Activated CD4-positive, CD25-positive, alpha-beta regulatory T cell treated with anti-CD3 and anti-CD28 coated beads, Interleukin-2, amount 50 U/mL, for 72 hours (primary cell): ENCODE results near the gene PADI1.
"Not testable (repeated sequence)": the region's sequence is repeated elsewhere in the genome, so short reads cannot be mapped to it uniquely, and the experiment has no call there.

ENCODE experiments used
- DNase-seq: peaks from one replicate; pipeline ENCODE4 v3.0.0; 2021

The PADI1 gene

DNA sequence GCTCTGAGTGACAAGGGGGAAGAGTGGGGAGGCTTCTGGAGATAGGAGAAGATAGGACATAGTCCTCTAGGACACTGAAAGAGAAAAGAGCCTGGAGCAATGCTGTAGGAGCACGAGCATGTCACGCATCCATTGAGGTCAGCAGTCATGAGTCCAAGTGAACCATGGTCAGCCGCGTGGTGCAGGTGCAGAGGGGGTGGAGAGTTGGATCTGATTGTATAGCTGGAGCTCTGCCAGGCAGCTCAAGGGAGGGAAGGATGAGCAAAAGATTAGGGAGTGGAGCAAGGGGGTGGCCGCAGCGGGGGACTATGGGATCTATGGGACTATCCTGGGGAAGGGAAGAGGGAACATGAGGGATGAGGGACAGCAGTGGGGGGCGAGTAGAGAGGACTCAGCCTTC is 14.0 kb downstream of the PADI1 start:
- DNase-seq = no peak

DNA sequence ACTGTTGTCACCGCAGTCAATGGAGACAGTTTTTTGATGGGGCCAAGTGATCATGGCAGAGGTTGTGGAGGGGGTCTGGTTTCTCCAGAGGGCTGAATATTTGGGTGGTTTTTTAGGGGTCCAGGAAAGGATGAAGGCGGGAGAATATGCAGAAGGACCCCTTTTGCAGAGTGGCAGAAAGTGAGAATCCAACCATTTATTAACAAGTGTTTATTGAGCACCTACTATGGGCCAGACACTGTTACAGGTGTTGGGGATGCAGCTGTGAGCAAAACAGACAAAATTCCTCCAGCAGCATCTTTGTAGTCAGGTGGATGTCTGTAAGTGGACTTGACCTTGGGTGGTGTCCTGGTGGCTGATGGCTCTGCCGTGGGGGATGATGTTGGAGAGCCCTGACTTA is 15.4 kb downstream of the PADI1 start:
- no peak for DNase-seq

DNA sequence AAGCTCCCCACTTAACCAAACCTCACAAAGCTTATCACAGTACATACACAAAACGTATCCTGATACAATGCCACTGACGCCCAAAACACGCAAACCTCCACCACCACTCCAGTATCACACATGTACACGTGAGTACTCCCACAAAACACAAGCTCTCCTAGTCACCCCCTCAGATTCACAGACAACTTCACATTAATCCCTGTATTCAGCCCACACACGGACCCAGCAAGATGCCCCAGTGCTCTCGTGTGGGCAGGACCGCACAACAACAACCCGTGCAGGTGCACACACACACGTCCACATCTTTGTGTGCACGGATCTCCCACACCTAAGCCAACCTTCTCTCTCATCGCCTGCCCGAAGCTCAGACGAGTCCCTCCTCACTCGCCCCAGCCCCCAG is 17.6 kb downstream of the PADI1 start:
- DNase-seq = no peak

DNA sequence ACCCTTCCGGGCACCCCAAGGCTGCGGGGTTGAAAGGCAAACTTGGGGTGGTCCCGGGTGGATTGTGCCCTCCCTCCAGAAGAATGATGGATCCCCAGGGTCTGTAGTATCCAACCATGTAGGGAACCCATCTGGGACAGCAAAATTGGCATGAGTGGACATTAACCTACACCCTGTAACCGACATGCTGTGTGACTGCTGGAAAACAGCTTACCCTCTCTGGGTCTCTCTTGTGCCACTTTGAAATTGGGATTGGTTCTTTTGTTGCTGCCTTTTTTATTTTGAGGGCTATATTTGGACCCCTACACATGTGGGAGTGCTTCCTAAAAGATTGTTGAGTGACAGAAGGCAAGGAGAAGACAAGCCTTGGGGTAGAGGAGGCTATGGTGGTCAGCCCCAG is 19.5 kb downstream of the PADI1 start:
- DNase-seq = no peak

DNA sequence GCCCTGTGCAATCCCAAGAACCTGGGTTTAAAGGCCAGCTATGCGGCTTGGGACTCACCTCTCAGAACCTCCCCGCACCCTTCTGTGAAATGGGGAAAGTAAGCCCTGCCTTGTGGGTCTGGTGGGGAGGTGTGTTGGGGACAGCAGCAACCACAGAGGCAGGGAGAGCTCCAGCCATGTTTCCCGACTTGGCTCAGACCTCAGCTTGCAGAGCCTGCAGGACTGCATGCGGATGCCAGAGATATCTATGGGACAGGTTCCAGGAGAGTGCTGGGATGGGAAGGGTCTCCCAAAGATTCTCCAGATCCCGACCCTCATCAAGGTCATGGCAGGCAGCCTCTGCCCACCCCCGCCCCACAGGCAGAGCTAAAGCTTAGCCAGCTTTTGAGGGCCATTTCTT is 20.2 kb downstream of the PADI1 start:
- no peak for DNase-seq

DNA sequence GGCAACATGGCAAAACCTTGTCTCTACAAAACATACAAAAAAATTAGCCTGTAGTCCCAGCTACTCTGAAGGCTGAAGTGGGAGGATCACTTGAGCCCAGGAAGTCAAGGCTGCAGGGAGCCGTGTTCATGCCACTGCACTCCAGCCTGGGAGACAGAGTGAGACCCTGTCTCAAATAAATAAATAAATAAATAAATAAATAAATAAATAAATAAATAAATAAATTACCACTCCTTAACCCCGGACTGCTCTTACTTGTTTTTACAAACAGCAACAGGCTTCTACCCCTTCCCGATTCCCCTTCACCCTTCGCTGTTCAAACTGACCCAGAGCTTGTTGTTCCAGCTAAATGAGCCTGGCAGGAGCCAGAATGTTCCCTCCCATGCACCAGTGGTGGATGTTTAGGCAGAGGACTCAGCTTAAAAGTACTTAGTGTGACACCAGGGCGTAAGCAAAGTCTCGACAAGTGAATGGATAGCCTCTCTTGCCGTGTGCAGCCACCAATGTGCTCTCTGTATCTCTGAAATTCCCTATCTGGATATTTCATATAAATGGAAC is 22.5 kb downstream of the PADI1 start:
- no peak for DNase-seq

DNA sequence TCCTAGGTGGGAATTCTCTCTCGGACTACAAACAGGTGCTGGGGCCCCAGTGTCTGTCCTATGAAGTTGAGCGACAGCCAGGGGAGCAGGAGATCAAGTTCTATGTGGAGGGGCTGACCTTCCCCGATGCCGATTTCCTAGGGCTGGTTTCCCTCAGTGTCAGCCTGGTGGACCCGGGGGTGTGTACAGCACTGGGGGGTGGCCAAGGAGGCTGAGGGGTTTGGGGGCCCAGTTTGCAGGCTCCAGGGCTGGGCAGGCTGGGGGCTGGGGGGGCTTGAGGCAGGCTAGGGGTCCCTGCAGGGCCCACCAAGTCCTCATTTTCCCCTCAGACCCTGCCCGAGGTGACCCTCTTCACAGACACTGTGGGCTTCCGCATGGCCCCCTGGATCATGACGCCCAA is 23.7 kb downstream of the PADI1 start:
- DNase-seq = no peak

DNA sequence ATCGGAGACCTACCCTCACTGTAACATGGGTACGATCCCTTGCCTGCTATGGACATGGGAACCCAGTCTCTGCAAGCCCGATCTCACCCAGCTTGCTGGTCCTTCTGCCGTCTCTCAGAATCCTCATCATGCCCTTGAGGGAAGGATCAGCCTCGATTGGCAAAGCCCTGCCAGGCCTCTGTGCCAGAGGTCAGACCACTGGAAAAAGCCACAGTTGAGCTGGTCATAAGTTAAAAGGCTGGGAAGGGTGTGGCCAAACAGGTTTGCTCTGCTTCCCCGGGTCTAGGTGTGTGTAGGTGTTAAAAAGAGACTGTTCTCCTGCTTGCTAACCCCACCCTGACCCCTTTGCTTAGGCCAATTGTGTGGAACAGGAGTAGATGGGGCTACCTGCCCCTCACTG is 24.5 kb downstream of the PADI1 start:
- no peak for DNase-seq

DNA sequence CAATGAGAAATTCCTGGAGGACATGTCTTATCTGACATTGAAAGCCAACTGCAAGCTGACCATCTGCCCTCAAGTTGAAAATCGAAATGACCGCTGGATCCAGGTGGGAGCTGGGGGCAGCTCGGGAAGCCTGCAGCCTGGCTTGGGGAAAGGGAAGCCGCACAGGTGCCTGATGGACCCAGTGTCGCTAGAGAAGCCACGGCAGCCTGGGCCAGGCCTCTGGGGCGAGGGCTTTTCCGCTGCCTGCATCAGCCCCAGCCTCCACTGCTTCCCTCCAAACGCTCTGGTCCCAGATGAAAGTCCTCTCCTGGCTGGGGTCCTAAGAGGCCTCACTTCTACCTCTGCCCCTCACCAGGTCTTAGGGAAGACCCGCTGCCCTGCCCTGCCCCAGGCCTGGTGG is 25.2 kb downstream of the PADI1 start:
- no peak for DNase-seq

DNA sequence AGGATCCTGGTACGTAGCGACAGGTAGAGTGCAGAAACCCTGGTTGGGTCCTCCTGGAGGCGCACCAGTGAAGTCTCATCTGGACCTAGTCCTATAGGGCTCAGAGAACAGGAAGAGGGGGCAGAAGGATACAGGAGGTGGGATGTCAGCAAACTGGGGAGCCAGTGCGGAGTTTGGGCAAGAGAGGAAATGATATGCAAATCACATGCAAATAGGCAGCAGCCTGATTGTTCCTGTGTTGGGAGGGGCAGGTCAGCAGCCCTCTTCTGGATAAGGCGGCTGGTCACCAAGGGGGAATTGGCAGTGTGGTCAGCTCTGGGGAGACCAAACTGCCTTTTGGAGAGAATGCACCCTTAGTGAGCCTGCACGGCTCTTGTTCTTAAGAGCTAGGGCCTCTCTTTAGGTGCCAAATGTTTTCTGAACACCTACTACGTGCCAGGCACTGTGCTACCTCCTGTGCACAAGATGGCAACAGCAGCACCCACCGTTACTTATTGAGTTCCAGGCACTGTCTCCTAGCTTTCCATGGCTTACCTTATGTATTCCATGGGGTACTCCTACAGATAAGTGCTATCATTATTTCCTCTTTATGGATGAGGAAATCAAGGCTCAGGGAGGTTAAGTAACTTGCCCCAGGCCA is 25.9 kb downstream of the PADI1 start:
- DNase-seq = no peak

DNA sequence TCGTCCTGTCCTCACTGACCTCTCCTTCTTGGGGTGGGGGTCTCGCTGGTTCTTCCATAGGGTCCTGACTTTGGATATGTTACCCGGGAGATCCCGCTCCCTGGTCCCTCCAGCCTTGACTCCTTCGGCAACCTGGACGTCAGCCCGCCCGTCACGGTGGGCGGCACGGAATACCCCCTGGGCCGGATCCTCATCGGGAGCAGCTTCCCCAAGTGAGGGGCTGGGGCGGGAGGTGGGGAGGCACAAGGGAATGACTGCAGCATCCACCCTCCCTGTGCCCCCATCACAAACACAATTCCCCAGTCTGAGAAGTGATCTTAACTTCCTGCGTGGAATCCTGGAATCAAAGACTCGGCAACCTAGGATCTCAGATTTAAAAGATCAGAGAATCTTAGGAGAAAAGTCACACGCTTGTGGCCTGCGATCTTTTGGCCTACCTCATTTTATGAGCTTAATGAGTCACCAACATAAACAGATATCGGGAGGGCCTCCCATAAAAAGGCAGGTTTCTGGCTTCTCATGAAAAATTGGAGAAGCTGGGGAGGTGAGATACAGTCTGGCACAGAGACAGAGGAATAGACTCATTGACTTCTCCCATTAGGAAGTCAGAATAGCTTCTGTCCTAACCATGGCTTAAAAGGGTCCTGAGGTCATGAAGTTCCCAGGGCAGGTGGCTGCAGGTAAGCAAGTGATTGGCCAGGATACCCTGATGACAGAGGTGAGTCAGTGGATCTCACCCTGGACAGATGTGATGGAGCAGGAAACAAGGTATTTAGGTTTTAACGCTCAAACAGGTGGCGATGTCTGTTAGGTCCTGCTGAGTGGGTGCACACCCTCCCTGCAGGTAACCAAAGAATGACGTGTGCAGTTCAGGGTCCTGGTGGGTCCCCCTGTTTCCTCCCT is 28.1 kb downstream of the PADI1 start:
- no peak for DNase-seq

DNA sequence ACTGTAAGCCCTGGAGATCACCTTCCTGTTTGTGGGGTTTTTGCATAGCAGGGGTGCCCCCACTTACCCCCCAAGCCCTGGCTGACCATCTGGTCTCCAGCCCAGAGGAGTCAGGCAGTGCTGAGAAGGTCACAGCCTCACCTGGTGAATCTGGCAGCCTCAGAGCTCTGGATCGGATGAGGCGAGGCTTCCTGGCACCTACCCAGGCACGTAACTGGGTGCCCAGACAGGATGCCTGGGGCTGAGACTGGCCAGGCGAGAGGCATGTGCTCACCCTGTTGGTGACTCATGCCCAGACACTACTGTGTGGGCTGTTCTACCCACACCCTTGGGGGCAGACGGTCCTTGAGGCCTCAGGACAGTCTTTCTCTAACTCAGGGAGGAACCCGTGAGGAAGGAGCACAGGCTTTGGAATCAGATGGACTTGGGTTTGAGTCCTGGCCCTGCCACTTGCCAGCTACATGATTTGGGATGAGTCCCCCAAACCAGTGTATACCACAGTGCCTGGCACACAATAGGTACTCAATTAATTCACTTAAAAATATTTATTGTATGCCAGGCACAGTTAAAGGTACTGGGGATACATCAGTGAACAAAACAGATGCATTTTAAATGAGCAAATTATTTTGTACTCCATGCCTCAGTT is 28.9 kb downstream of the PADI1 start:
- DNase-seq = no peak

DNA sequence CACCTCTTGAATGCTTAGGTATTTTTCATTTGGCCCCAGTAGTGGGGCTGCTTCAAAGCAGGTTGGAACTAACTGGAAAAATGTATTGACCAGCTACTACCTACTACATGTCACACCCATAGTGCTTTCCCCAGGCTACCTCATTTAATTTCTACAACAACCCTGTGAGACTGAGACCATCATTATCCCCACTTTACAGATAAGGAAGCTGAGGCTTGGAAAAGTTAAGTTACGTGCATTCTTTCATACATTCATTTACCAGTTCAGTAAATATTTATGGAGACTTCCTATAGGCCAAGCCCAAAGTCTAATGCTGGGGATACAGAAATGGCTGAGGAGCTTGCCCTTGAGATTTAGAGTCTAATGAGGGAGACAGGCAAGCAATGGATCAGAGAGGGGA is 29.5 kb downstream of the PADI1 start:
- DNase-seq = no peak

DNA sequence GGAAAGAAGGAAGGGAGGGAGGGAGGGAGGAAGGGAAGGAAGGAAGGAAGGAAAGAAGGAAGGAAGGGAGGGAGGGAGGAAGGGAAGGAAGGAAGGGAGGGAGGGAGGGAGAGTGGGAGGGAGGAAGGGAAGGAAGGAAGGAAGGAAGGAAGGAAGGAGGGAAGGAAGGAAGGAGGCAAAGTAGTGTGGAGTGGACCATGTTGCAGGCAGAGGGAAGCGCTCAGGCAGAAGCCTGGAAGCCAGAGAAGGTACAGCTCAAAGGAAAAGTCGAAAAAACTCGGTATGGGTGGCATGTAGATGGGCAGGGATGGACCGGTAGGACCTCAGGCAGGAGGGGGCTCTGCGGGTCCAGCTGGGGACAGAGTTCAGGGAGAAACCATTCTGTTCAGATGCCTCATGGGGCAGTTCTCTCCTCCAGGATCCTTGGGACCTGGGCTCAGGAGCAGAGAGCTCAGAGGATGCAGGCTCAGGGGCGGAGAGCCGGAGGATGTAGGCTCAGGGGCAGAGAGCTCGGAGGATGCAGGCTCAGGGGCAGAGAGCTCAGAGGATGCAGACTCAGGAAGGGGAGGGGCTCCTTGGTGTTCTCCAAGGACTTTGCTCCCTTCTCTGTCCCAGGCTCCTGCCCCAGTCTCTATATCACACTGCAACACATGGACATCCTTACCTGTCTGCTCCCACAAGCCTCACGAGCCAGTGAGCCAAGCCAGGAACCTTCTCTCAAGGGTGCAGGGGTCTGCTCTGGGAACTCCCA is 30.4 kb downstream of the PADI1 start:
- no peak for DNase-seq

DNA sequence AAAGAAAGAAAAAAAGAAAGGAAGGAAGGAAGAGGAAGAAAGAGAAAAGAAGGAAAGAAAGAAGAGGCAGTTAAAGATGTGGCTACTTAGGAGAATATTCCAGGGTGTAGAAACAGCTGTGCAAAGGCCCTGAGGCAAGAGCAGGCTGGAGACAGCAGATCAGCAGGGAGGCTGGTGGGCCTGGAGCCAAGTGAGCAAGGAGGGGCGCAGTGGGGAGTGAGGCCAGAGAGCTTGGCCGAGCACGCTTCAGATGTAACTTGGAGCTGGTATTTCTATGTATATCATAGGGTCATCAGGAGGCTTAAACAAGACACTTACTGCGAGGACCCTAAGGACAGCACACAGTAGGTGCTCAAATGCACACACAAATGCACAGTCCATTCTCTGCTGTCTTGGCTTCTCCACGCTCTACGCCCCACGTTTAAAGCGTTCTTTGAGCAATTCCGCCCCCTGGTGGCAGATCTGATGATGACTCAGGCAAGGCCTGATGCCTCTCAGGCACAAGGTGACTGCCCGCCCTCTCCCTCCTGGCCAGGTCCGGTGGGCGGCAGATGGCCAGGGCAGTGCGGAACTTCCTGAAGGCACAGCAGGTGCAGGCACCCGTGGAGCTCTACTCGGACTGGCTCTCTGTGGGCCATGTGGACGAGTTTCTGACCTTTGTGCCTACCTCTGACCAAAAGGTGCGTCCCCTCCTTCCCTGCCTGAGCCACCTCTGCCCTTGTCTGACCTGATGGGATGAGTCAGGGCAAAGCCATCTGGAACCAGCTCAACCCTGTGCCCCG is 32.0 kb downstream of the PADI1 start:
- peak; percentile 88 for DNase-seq

DNA sequence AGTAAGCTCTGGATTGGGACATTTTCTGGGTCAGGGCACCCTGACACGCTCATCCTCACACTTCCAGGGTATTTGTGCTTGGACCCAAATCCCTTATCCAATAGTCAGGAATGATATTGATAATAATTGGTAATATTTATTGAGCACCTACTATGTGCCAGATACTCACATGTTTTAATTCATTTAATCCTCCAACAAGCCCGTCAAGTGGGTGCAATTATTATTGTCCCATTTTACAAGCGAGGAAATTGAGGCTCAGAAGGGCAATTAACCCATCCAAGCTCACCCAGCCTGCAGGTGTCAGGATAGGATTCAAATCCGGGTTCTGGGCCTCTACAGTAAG is 32.6 kb downstream of the PADI1 start:
- no peak for DNase-seq

DNA sequence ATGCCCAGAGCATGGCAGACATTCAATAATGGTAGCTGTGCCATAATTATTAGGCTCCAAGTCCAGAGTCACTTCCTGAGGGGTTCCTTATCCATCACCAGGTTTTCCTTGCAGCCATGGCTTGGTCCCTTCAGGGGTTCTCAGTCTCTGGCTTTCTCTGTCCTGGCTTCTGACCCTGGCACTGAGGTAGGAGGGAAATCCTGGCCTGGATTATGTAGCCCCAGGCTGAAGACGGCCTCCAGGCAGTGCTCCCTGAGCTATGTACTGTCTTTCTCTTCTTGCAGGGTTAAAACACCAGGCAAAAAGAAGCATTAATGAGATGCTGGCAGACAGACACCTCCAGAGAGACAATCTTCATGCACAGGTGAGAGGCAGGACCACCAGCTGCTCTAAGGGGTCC is 34.5 kb downstream of the PADI1 start:
- no peak for DNase-seq

DNA sequence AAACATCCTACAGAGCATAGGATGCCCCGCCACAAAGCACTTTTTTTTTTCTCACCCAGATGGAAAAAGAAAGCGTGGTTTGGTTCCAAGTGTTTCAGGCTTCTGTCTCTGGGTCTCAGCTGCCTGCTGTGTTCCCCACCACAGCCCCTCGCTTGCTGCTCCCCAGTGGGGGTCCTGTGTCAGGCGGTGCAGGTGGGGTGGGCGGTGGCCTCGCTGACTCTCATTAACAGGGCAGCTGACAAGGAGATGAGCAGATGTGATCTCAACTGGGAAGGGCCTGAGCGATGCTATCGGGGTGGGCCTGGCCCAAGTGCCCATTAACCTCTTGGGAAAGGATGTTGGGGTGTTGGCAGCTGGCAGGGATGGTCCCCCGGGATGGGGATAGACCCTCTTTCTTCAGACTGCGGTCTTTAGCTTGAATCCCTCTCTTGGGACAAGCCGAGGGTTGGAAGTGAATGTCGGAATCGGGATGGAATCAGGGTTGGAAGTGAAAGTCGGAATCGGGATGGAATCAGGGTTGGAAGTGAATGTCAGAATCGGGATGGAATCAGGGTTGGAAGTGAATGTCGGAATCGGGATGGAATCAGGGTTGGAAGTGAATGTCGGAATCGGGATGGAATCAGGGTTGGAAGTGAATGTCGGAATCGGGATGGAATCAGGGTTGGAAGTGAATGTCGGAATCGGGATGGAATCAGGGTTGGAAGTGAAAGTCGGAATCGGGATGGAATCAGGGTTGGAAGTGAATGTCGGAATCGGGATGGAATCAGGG is 36.3 kb downstream of the PADI1 start:
- DNase-seq = not testable (repeated sequence)

DNA sequence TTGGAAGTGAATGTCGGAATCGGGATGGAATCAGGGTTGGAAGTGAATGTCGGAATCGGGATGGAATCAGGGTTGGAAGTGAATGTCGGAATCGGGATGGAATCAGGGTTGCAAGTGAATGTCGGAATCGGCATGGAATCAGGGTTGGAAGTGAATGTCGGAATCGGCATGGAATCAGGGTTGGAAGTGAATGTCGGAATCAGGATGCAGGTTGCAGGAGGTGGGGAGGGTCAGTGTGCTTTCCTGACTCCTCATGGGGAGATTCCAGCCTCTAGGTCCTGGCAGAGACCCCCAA is 36.8 kb downstream of the PADI1 start:
- DNase-seq = not testable (repeated sequence)

DNA sequence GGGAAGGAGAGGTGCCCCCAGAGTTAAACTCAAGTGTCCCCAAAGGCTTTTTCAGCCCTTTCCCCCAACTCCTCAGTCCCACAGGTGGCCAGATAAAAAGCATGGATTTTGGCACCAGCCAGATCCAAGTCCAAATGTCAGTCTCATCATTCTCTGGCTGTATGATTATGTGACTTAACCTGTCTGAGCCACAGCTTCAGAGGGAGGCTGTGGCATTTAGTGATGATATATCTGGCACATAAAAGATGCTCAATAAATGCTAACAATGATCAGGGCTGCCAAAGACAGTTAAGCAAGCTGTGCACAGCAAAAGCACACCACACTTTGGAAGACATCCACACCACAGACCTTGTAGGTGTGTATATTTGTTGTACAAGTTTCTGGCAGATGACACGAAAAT is 38.3 kb downstream of the PADI1 start:
- no peak for DNase-seq

DNA sequence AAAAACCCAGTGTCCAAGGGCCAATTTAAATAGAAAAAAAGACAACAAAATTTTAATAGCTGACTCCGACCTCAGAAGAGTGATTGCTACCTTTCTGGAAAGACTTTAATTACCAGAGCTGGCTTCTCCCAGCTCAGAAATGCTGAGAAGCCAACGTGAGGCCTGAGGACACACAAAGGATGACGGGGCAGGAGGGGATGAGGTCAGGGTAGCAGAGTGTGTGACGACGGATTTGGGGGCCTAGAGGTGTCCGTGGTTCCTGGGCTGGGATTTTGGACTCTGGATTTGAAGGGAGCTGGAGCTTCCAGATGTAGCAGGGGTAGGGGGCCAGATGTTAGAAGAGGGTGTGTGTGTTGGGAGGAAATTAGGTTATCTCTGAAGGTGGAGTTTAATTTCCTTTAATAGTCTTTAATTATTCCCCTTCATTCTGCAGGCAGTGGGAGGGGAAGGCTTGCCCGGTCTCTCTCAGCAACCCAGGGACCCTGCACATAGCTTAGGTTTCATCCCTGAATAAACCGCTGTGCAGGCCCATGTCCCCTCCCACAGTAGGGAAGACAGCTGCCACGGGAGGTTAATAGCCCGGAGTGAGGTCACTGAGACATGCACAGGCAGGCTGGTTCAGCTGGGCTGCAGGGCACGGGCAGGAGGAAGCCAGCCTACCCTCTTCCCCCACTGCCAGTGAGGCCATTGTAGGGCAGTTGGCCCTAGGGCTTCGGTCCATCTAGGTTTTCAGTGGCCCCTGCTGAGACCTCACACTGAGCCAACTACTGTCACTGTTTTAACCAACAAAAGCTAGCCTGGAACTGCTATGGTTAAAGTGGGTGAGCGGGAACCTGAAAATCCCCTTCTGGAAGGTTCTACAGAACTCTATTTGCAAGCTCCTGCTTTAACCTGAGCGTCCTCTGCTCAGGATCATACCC is 40.2 kb downstream of the PADI1 start:
- no peak for DNase-seq
